HG03066 (cell line): ENCODE results near the gene RIMS3.

Experiments
- ATAC-seq: cut with Tn5 transposase; IDR thresholded peaks from one replicate; pipeline ENCODE4 v1.9.1; 2021; ENCODE audit warnings: low read depth; ENCODE audit not compliant: unreplicated experiment

RIMS3 gene

DNA sequence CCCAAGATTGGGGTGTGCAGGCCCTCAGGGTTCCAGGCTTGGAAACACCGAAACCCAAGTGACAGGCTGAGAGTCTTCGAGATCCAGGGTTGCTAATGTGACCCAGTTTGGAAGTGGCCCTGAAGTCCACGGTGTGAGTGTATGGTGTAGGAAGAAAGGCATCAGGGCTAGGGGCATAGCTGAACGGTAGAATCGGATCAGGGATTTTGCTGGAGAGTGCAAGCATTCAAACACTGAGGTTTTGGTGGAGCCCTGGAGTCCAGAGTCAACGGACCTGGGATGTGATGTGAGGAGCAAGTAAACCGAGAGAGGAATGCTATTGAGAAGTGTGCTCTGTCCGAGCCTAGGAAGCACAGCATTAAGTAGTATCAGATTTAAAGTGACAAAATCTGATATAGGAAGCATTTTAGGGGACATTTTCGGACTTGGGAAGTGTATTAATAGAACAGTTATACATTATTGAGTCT, 27.0 kb upstream of the RIMS3 start:
- ATAC-seq: no peak

DNA sequence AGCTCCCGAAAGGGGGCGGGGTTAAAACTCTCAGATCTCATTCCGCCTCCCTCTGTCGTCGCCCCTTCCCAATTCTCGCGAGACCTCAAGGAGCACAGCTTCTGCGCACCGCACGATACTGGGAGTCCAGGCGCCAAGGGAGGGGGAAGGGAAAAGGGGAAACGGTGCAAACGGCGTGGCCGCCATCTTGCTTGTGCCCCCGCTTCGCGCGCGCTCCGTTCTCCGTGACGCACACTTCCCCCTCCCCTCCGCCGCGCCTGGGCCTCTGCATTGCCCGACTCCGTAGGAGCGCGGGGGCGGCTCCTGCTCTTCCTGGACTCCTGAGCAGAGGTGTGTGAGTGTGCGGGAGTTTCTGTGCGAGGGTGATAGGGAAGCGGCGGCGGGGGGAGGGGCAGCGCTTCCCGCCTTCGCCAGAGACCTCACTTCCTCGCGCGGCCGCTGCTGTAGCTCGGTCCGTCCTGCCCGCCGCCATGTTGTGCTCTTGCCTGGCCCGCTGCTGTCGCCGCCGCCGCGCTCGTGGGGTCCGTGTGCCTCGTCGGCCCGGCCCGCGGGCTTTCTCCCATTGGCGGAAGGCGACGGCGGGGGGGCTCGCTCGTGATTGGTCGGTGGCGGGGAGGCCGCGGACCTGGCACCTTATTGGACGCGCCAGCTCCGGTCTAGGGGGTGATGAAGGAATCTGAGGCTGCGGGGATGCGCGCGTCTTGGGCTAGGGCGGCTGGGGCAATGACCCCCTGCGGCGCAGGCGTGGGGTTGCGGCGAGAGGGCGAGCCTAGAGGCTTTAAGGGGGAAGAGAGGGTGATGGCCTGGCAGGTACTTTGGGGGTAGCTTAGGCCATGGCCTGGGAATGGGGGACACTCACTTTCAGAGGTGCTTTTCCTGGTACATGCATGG, 26.3 kb upstream of the RIMS3 start, which contains the start of gene NFYC:
Gene NFYC (plus strand): TSS at position 167 of the 891 bp plus-strand sequence. CDS start 47,140 bp downstream, outside the sequence.
- ATAC-seq: peak; percentile 74

DNA sequence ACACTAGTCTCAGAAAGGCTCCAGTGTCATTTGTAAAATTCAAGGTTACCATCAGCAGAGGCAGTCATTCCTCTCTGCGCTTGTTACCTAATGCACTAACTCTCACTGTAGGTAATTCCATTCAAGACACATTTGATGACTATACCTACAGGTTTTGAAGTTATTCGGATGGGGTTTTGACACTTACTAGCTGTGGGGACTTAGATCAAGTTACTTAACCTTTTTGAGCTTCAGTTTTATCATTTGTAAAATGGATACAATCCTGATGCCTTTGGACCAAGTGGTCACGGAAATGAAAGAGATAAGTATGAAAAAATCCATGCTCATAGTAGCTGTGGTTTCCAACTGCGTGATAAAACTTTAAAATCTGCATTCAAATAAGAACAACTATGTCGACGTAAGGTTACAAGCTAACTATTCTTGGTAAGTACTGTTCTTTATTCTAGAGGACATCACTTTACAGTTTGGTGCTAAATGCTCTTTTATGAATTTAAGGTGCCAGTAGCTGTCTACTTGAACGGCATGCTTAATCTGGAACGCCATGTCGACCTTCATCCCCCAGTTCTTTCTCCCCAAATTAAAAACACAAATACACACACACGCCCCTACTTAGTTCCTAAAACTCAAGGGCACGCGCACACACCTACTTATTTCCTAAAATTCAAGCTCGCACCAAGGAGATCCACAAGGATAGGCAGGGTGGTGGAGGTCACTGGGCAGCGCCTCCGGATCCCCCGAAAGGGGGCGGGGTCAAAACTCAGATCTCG, 25.5 kb upstream of the RIMS3 start:
- ATAC-seq: no peak

GRCh38 chr1:40689737-40690136, 24.3 kb upstream of the RIMS3 start:
- no peak for ATAC-seq

GRCh38 chr1:40687661-40688060, 22.2 kb upstream of the RIMS3 start:
- ATAC-seq: no peak

GRCh38 chr1:40687059-40687458, 21.6 kb upstream of the RIMS3 start:
- ATAC-seq: no peak

DNA sequence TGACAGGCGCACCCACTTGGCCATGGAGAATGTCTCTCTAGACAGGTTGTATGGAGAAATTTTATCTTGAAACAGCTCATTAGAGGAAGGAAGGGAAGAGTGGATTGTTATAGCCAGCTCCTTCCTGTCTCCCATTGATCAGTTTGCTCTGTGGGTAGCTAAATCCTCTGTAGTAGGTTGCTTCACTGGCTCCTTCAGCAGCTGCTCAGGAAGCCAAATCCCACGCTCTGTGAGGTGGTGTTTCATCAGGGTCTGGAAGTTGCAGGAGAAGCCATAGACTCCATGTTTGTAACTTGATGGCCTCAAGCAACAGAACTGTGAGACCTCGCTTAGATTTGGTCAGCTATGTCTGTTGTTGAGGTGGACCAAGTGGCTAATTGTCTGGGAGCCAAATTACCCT, 19.2 kb upstream of the RIMS3 start:
- no peak for ATAC-seq

DNA sequence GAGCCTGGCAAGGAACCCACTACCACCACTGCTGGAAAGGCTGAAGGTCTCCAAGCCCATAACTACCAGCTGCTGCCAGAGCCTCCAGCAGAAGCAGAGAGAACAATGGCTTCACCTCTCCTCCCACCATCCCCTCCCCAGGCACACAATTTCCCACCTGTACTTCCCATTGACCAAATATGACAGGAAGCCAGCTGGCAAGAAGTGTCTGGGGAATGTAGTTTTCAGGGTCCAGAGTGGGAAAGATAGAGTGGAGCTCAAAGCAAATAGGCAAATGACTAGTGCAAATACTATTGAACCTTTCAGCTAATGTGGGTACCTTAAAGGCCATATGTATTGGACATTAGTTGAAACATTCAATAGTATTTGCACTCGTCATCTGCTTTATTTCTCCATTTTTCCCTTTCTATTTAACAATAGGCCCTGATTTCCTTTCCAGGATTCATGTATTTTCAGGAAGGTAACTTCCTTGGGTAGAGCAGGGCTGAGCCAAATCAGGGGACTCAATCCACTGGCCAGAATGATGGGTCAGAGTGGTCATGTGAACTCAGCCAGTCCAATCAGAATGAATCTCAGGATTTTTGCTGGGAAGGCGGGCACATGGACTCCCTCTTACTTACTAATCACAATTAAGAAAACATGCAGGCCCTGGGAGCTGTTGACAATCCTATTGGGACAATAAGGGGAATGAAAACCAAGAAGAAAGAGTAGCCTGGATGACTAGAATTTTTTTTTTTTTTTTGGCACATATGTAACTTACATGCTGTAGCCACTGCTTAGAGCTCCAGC, 13.9 kb upstream of the RIMS3 start:
- no peak for ATAC-seq

GRCh38 chr1:40676501-40676900, 11.0 kb upstream of the RIMS3 start:
- no peak for ATAC-seq

- ATAC-seq: no peak
These were observed 8.0 kb upstream of the RIMS3 start for GRCh38 chr1:40673452-40673851.

DNA sequence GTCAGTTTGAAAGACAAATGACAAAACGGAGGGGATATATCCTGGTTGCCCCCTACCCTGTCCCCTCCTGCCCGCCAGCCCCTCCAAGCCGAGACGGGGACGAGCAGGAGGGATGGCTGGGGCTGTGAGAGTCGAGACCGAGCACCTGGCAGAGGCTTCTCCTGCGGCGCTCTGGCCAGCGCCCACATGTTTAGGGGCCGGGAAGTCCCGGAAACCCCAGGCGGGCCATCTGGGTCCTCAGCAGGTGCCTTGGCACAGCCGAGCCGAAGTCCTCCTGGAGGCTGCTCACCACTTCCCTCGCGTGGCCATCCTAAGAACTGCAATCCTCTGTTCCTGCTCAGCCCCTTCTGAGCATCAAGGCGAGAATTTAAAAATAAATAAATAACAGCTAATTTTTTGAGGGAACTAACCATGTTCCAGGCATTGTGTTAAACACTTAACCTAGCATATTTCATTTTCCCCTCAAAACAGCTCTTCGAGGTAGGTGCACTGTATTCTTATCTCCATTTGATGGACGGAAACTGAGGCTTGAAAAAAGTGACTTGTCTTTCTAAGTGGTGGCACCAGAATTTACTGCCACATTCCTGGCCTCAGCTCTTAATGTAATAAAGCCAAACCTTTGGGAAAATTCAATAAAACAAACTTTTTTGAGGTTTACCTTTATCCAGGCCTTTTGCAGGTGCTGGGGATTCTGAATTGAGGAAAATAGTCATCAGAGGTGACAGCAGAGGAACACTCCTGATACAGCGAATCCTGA, 3.5 kb upstream of the RIMS3 start:
- ATAC-seq: peak; percentile 53

- no peak for ATAC-seq
These were observed 691 bp downstream of the RIMS3 start for GRCh38 chr1:40664791-40665190.

DNA sequence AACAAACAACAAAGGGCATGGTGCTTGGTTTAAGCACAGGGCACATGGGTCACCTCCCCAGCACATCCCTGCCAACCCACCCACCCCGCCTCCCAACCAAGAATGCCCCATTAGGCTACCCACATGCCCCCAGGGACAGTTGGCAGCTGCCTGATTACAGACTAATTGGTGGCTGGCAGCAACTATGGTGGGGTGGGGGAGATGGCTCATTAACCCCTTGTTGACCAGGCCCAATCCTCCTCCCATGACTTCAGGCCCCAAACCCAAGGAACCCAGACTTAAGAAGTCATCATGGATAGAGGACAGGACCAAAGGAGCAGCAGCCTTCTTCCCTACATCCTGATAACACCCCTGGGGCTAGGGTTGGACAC, 1.3 kb downstream of the RIMS3 start:
- ATAC-seq: no peak

- no peak for ATAC-seq
These were observed 1.9 kb downstream of the RIMS3 start for GRCh38 chr1:40663324-40664166.

DNA sequence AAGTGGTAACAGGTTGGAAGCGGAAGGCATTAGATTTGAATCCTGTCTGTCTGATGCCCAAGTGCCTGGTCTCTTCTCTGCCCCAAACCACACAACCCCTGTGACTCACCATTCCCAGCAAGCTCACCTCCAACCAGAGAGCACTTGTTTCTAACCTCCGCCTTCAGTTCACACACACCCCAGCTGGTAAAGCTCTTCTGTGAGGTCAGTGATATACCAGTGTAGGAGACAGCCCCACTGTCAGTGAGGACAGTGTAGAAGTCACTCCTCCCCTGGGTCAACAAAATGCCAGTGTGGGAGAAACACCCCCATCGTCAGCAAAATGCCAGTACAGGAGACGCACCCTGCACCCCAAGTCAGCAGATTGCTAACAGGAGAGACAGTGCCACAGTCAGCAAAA, 2.6 kb downstream of the RIMS3 start:
- no peak for ATAC-seq

DNA sequence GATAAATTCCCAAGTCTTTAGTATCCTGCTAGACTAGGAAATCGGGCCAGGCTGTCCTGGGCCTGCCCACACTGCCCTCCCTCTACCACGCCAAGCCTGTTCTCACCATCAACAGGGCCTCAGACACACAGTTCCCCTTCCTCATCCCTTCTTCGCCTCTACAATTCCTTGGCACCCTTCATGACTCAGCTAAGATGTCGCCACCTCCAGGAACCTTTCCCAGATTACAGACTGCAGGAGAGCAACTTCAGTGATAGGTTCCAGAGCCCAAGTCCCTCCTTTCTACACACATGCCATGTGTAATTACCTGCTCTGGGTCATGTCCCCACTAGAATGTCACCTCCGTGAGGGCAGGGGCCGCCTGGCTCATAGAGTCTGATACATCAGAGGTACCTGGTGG, 3.3 kb downstream of the RIMS3 start:
- no peak for ATAC-seq

- no peak for ATAC-seq
These were observed 3.8 kb downstream of the RIMS3 start for GRCh38 chr1:40661678-40662077.

- no peak for ATAC-seq
These were observed 5.9 kb downstream of the RIMS3 start for GRCh38 chr1:40659649-40659947.
